ENCODE results near the gene FBXO9.

The FBXO9 gene

GRCh38 chr6:53143710-53144109 lies 78.5 kb downstream of the FBXO9 start (continued):
- TF ChIP-seq TSHZ2 (CRISPR knock-in tag; IDR thresholded peaks at IDR 0.05) (no peak), BACH2 (CRISPR knock-in tag; IDR thresholded peaks at IDR 0.05; ENCODE audit: borderline replicate concordance) (no peak), TOX (CRISPR knock-in tag; IDR thresholded peaks at IDR 0.05; ENCODE audit: borderline replicate concordance) (no peak), CREB5 (CRISPR knock-in tag; IDR thresholded peaks at IDR 0.05; ENCODE audit: low read depth) (no peak), ZFP30 (CRISPR knock-in tag; IDR thresholded peaks at IDR 0.05) (no peak), OSR1 (CRISPR knock-in tag; IDR thresholded peaks at IDR 0.05) (no peak), CSDC2 (CRISPR knock-in tag; IDR thresholded peaks at IDR 0.05) (no peak), GLIS3 (CRISPR knock-in tag; IDR thresholded peaks at IDR 0.05) (no peak), ZC3H10 (CRISPR knock-in tag; IDR thresholded peaks at IDR 0.05) (no peak), ARNTL (CRISPR knock-in tag; IDR thresholded peaks at IDR 0.05; ENCODE audit: borderline replicate concordance, low read depth) (no peak), ZNF565 (CRISPR knock-in tag; conservative IDR thresholded peaks at IDR 0.05; ENCODE audit: low read depth) (no peak), ISL1 (CRISPR knock-in tag; IDR thresholded peaks at IDR 0.05) (no peak), ZNF70 (CRISPR knock-in tag; IDR thresholded peaks at IDR 0.05) (no peak)

- ATAC-seq, result no peak
- TF ChIP-seq BACH2 (CRISPR knock-in tag; IDR thresholded peaks at IDR 0.05; ENCODE audit: borderline replicate concordance), result no peak
- TF ChIP-seq CSDC2 (CRISPR knock-in tag; IDR thresholded peaks at IDR 0.05), result no peak
- TF ChIP-seq CSRNP3 (CRISPR knock-in tag; IDR thresholded peaks at IDR 0.05), result no peak
- no peak for TF ChIP-seq OSR1 (CRISPR knock-in tag; IDR thresholded peaks at IDR 0.05)
- no peak for TF ChIP-seq PPARA (CRISPR knock-in tag; IDR thresholded peaks at IDR 0.05; ENCODE audit: borderline replicate concordance)
- no peak for TF ChIP-seq RARB (CRISPR knock-in tag; IDR thresholded peaks at IDR 0.05)
- TF ChIP-seq ESRRG (CRISPR knock-in tag; IDR thresholded peaks at IDR 0.05), result no peak
- no peak for TF ChIP-seq TOX (CRISPR knock-in tag; IDR thresholded peaks at IDR 0.05; ENCODE audit: borderline replicate concordance)
- no peak for TF ChIP-seq PATZ1 (CRISPR knock-in tag; IDR thresholded peaks at IDR 0.05; ENCODE audit: borderline replicate concordance)
- no peak for TF ChIP-seq GLIS3 (CRISPR knock-in tag; IDR thresholded peaks at IDR 0.05)
Observed at GRCh38 chr6:53144802-53145201, 79.6 kb downstream of the FBXO9 start.

- TF ChIP-seq BACH2 (CRISPR knock-in tag; IDR thresholded peaks at IDR 0.05; ENCODE audit: borderline replicate concordance) (no peak), ESRRG (CRISPR knock-in tag; IDR thresholded peaks at IDR 0.05) (no peak), RARB (CRISPR knock-in tag; IDR thresholded peaks at IDR 0.05) (no peak), PATZ1 (CRISPR knock-in tag; IDR thresholded peaks at IDR 0.05; ENCODE audit: borderline replicate concordance) (no peak), ZNF8 (CRISPR knock-in tag; IDR thresholded peaks at IDR 0.05) (no peak), CREB5 (CRISPR knock-in tag; IDR thresholded peaks at IDR 0.05; ENCODE audit: low read depth) (no peak), ZNF70 (CRISPR knock-in tag; IDR thresholded peaks at IDR 0.05) (no peak), ZFP3 (CRISPR knock-in tag; IDR thresholded peaks at IDR 0.05) (no peak)
- ATAC-seq, result no peak
Observed at GRCh38 chr6:53148684-53149083, 83.5 kb downstream of the FBXO9 start, which contains the start of gene GCM1. Gene GCM1, minus strand, starts transcription at chr6:53148841. Its CDS starts 3,209 bp downstream, at chr6:53145632.

Data from SK-N-SH treated with all-trans-retinoic acid at 6 μM for 48 hours (cell line).